ENCODE results near the gene BTBD3. TPM values are rescaled to one million over a fixed set of nuclear protein-coding genes. Genes with fewer than 3 reads are reported as not detected.
A peak's percentile ranks its signal among the peaks of the same experiment; 100 is the strongest.

Gene BTBD3
- polyA plus RNA-seq, 6 donors from 2014 or later: 0.45 to 3.3 (median 2.3) TPM

- Mint-ChIP-seq H3K27me3 (no peaks in the 10 kb centered on the region), H3K36me3 (no peaks in the 10 kb centered on the region), H3K27ac (peak overlapping the region in 2 of 6 donors; percentile 3 to 15), H3K4me1 (peaks cover 9 to 14% (median 10%) of the 10 kb centered on the region in 3 donors), H3K9me3 (peaks cover 0 to 2% (median 0%) of the 10 kb centered on the region in 7 donors), H3K4me3 (peak overlapping the region in 1 of 8 donors; percentile 44)
- DNase-seq (no peak), ATAC-seq (ENCODE audit: low read depth in 2 of 2) (no peak)
Measured at GRCh38 chr20:11895861-11896387, 21.8 kb upstream of the BTBD3 start.

- ATAC-seq (ENCODE audit: low read depth in 2 of 2) (no peak), DNase-seq (no peak)
- Mint-ChIP-seq H3K9me3 (peaks cover 0 to 6% (median 0%) of the 10 kb centered on the region in 7 donors), H3K36me3 (no peaks in the 10 kb centered on the region), H3K4me3 (peak overlapping the region in 1 of 8 donors; percentile 9), H3K27ac (no peak overlapping the region), H3K4me1 (peaks cover 0 to 4% (median 0%) of the 10 kb centered on the region in 3 donors), H3K27me3 (no peaks in the 10 kb centered on the region)
Measured at GRCh38 chr20:11901127-11901526, 16.6 kb upstream of the BTBD3 start.

GRCh38 chr20:11902285-11902697 lies 15.4 kb upstream of the BTBD3 start:
- no peak for DNase-seq
- ATAC-seq (ENCODE audit: low read depth in 2 of 2): no peak
- no peak overlapping the region for H3K4me3 Mint-ChIP-seq
- H3K36me3 Mint-ChIP-seq: no peaks in the 10 kb centered on the region
- H3K9me3 Mint-ChIP-seq: peaks cover 0 to 6% (median 0%) of the 10 kb centered on the region in 7 donors
- peaks cover 0 to 4% (median 0%) of the 10 kb centered on the region in 3 donors for H3K4me1 Mint-ChIP-seq
- H3K27ac Mint-ChIP-seq: no peak overlapping the region
- no peaks in the 10 kb centered on the region for H3K27me3 Mint-ChIP-seq

- Mint-ChIP-seq H3K27me3 (no peaks in the 10 kb centered on the region), H3K27ac (no peak overlapping the region), H3K4me1 (peaks cover 0 to 4% (median 0%) of the 10 kb centered on the region in 3 donors), H3K36me3 (no peaks in the 10 kb centered on the region), H3K4me3 (no peak overlapping the region), H3K9me3 (peaks cover 0 to 6% (median 0%) of the 10 kb centered on the region in 7 donors)
- ATAC-seq (ENCODE audit: low read depth in 2 of 2) (no peak), DNase-seq (no peak)
Measured at GRCh38 chr20:11905460-11906179, 12.1 kb upstream of the BTBD3 start.

GRCh38 chr20:11906626-11907480 lies 10.8 kb upstream of the BTBD3 start:
- Mint-ChIP-seq H3K9me3 (peaks cover 0 to 6% (median 0%) of the 10 kb centered on the region in 7 donors), H3K27ac (no peak overlapping the region), H3K4me3 (no peak overlapping the region), H3K36me3 (no peaks in the 10 kb centered on the region), H3K27me3 (no peaks in the 10 kb centered on the region), H3K4me1 (peaks cover 0 to 4% (median 0%) of the 10 kb centered on the region in 3 donors)
- no peak for ATAC-seq (ENCODE audit: low read depth in 2 of 2)
- no peak for DNase-seq

- Mint-ChIP-seq H3K9me3 (peaks cover 0 to 6% (median 0%) of the 10 kb centered on the region in 7 donors), H3K36me3 (no peaks in the 10 kb centered on the region), H3K27me3 (no peaks in the 10 kb centered on the region), H3K4me3 (no peak overlapping the region), H3K27ac (no peak overlapping the region), H3K4me1 (peaks cover 0 to 5% (median 4%) of the 10 kb centered on the region in 3 donors)
- ATAC-seq (ENCODE audit: low read depth in 2 of 2) (no peak), DNase-seq (no peak)
Measured at GRCh38 chr20:11907621-11908020, 10.1 kb upstream of the BTBD3 start.

GRCh38 chr20:11912013-11912658 lies 5.6 kb upstream of the BTBD3 start:
- ATAC-seq (ENCODE audit: low read depth in 2 of 2): peak in 1 of 2 donors; percentile 44
- no peak for DNase-seq
- Mint-ChIP-seq H3K9me3 (peaks cover 0 to 2% (median 0%) of the 10 kb centered on the region in 7 donors), H3K36me3 (no peaks in the 10 kb centered on the region), H3K4me1 (peaks cover 0 to 5% (median 0%) of the 10 kb centered on the region in 3 donors), H3K4me3 (no peak overlapping the region), H3K27ac (no peak overlapping the region), H3K27me3 (no peaks in the 10 kb centered on the region)

- Mint-ChIP-seq H3K27me3 (no peaks in the 10 kb centered on the region), H3K27ac (no peak overlapping the region), H3K4me3 (no peak overlapping the region), H3K4me1 (peaks cover 2 to 9% (median 6%) of the 10 kb centered on the region in 3 donors), H3K9me3 (no peaks in the 10 kb centered on the region), H3K36me3 (no peaks in the 10 kb centered on the region)
- ATAC-seq (ENCODE audit: low read depth in 2 of 2): no peak
- no peak for DNase-seq
Measured at GRCh38 chr20:11912659-11913415, 4.9 kb upstream of the BTBD3 start.

GRCh38 chr20:11918391-11918845 lies 725 bp downstream of the BTBD3 start:
- peaks cover 17 to 21% (median 20%) of the 10 kb centered on the region in 3 donors for H3K4me1 Mint-ChIP-seq

GRCh38 chr20:11918981-11919380 lies 1.3 kb downstream of the BTBD3 start:
- H3K36me3 Mint-ChIP-seq: peaks cover 0 to 4% of the 10 kb centered on the region in 2 donors
- ATAC-seq (ENCODE audit: low read depth in 2 of 2): peak; percentile 38 to 39
- no peaks in the 10 kb centered on the region for H3K27me3 Mint-ChIP-seq
- H3K4me1 Mint-ChIP-seq: peaks cover 17 to 21% (median 20%) of the 10 kb centered on the region in 3 donors
- peaks cover 0 to 2% (median 0%) of the 10 kb centered on the region in 7 donors for H3K9me3 Mint-ChIP-seq
- H3K27ac Mint-ChIP-seq: peak overlapping the region in 4 of 6 donors; percentile 5 to 37 (median 20)
- peak overlapping the region in 6 of 8 donors; percentile 13 to 94 (median 80) for H3K4me3 Mint-ChIP-seq
- DNase-seq: peak; percentile 6

More at GRCh38 chr20:11918391-11918845, 725 bp downstream of the BTBD3 start:
- Mint-ChIP-seq H3K4me3 (peak overlapping the region; percentile 70 to 94 (median 86)), H3K27me3 (no peaks in the 10 kb centered on the region), H3K9me3 (peaks cover 0 to 2% (median 0%) of the 10 kb centered on the region in 7 donors), H3K36me3 (peaks cover 0 to 4% of the 10 kb centered on the region in 2 donors), H3K27ac (peak overlapping the region in 3 of 6 donors; percentile 30 to 54 (median 53))
- no peak for DNase-seq
- no peak for ATAC-seq (ENCODE audit: low read depth in 2 of 2)

- Mint-ChIP-seq H3K9me3 (peaks cover 0 to 2% (median 0%) of the 10 kb centered on the region in 7 donors), H3K36me3 (peaks cover 0 to 4% of the 10 kb centered on the region in 2 donors), H3K4me1 (peaks cover 17 to 21% (median 20%) of the 10 kb centered on the region in 3 donors), H3K27ac (peak overlapping the region in 2 of 6 donors; percentile 17 to 37), H3K27me3 (no peaks in the 10 kb centered on the region), H3K4me3 (peak overlapping the region in 1 of 8 donors; percentile 75)
- ATAC-seq (ENCODE audit: low read depth in 2 of 2) (no peak), DNase-seq (no peak)
Measured at GRCh38 chr20:11919581-11919980, 1.9 kb downstream of the BTBD3 start.

GRCh38 chr20:11920083-11920482 lies 2.4 kb downstream of the BTBD3 start:
- DNase-seq (no peak), ATAC-seq (ENCODE audit: low read depth in 2 of 2) (no peak)
- Mint-ChIP-seq H3K27ac (no peak overlapping the region), H3K4me1 (peaks cover 17 to 21% (median 20%) of the 10 kb centered on the region in 3 donors), H3K36me3 (peaks cover 0 to 4% of the 10 kb centered on the region in 2 donors), H3K4me3 (no peak overlapping the region), H3K9me3 (peaks cover 0 to 2% (median 0%) of the 10 kb centered on the region in 7 donors), H3K27me3 (no peaks in the 10 kb centered on the region)
